ENCODE data around the gene MFAP2.

- TF ChIP-seq CREB1 (IDR thresholded peaks at IDR 0.05; ENCODE audit: low read depth), result no peak
- no peak for TF ChIP-seq REST (IDR thresholded peaks at IDR 0.05; ENCODE audit: low read depth)
- TF ChIP-seq NFIC (IDR thresholded peaks at IDR 0.05), result no peak
- no peak for TF ChIP-seq RAD21 (IDR thresholded peaks at IDR 0.05; ENCODE audit: low read depth)
- TF ChIP-seq EP300 (IDR thresholded peaks at IDR 0.05; ENCODE audit: borderline replicate concordance), result no peak
- TF ChIP-seq YY1 (IDR thresholded peaks at IDR 0.05; ENCODE audit: low read depth), result no peak
- TF ChIP-seq CEBPB (IDR thresholded peaks at IDR 0.05), result no peak
- no peak for TF ChIP-seq TCF12 (IDR thresholded peaks at IDR 0.05; ENCODE audit: low read depth)
- TF ChIP-seq ZBTB7A (IDR thresholded peaks at IDR 0.05; ENCODE audit: low read depth), result no peak
- TF ChIP-seq TAF1 (IDR thresholded peaks at IDR 0.05; ENCODE audit: low read depth), result no peak
- TF ChIP-seq TEAD4 (IDR thresholded peaks at IDR 0.05), result no peak
These were observed 24.9 kb upstream of the MFAP2 start for GRCh38 chr1:17005365-17005740.
